Hematopoietic multipotent progenitor cell treated with erythropoietin and hydrocortisone succinate and interleukin-3 and kit ligand, for 15 days (in vitro differentiated cells): ENCODE data around the gene TSHZ2.

ENCODE experiments used
- DNase-seq: peaks from one replicate; pipeline ENCODE4 v3.0.0-alpha.2; 2015; ENCODE audit warnings: low spot score

The TSHZ2 gene

DNA sequence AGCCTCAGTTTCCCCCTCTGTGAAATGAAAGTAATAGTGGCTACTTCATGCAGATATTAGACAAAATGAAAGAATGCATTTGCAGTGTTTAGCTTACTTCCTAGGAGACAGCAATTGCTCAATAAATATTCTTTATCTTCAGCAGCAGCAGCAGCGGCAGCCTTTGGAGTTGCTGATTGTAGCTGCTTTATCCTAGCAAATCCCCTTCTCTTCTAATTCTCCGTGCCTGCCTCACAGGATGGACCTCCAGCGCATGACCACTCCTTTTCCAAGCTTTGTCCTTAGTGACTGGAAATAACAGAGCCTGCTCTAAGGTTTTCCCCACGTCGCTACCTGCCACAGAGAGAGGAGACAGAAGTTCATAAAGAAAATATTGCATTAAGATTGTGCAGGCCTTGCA, 279.8 kb downstream of the TSHZ2 start:
- DNase-seq: no peak

DNA sequence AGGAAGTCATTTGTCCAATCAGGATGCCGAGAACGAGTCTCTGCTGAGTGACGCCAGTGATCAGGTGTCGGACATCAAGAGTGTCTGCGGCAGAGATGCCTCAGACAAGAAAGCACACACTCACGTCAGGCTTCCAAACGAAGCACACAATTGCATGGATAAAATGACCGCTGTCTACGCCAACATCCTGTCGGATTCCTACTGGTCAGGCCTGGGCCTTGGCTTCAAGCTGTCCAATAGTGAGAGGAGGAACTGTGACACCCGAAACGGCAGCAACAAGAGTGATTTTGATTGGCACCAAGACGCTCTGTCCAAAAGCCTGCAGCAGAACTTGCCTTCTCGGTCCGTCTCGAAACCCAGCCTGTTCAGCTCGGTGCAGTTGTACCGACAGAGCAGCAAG, 281.5 kb downstream of the TSHZ2 start:
- DNase-seq: no peak

DNA sequence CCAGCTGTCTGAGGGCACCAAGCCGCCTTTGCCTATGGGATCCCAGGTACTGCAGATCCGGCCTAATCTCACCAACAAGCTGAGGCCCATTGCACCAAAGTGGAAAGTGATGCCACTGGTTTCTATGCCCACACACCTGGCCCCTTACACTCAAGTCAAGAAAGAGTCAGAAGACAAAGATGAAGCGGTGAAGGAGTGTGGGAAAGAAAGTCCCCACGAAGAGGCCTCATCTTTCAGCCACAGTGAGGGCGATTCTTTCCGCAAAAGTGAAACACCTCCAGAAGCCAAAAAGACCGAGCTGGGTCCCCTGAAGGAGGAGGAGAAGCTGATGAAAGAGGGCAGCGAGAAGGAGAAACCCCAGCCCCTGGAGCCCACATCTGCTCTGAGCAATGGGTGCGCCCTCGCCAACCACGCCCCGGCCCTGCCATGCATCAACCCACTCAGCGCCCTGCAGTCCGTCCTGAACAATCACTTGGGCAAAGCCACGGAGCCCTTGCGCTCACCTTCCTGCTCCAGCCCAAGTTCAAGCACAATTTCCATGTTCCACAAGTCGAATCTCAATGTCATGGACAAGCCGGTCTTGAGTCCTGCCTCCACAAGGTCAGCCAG, 283.0 kb downstream of the TSHZ2 start:
- no peak for DNase-seq

DNA sequence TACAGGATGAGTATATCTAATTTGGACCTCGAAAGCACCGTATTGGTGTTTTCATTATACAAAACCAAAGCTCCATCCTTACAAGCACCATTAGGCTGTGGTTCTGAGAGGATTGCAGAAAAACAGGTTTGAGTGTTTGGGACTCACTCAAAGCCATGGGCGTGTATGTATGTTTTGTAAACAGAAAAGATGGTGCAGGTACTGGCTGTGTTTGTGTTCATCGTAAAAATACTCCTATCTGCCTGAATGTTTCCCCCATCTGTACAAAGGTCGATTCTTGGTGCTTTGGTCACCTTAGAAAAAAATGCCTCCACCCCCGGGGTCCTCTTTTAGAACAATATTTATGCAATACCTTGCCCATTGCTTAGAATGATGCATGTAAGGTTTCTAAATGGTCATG, 286.6 kb downstream of the TSHZ2 start:
- no peak for DNase-seq

DNA sequence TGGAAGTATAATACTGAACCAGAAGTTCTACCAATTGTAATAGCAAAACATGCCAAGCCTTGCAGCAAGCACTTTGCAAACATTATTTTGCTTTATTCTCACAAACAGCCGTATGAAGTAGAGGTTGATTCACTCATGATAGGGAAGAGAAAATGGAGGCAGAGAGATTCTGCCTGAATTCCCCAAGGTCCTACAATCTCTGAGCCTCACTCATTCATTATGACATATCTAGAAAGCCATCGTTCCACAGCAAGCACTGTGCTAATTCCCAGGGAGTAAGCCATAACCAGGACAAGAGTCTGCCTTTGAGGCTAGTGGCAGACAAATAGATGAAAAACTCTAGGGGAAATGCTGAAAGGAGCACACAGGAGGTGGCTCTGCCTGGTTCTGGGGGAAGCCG, 288.0 kb downstream of the TSHZ2 start:
- no peak for DNase-seq

DNA sequence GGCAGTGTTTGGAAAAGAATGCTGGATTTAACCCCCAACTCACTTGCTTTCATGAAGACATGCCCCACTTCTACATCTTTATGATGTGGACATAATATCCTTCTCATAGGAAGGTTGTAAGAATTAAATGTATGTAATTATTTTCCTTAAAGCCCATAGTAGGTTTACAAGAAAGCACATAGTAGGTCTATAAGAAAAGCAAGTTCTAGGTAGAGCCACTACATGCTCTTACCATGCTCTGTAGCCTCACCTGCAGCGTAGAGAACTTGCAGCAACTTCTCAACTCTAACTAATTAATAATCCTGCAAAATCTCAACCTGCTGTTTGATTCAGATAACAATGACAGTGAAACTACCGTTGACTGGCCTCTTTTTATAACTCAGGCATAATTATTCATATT, 288.4 kb downstream of the TSHZ2 start:
- DNase-seq: no peak

DNA sequence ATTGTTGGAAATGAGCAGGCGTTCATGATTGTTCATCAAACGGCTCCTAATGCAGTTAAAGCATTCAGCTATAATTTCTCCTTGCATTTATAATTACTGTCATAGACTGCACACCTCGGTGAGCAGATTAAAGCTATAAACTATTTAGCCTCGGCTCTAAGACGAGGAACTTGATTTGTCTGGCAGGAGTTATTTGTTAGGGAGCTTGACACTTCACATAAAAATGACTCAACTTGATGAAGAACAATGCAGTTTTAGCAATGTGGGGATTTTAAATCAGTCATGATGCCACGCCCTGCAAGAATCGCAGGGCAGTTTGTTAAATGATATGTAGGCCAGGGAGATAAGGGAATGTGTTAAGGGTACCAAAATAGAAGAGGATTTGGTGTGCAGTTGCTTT, 290.2 kb downstream of the TSHZ2 start:
- DNase-seq: no peak

DNA sequence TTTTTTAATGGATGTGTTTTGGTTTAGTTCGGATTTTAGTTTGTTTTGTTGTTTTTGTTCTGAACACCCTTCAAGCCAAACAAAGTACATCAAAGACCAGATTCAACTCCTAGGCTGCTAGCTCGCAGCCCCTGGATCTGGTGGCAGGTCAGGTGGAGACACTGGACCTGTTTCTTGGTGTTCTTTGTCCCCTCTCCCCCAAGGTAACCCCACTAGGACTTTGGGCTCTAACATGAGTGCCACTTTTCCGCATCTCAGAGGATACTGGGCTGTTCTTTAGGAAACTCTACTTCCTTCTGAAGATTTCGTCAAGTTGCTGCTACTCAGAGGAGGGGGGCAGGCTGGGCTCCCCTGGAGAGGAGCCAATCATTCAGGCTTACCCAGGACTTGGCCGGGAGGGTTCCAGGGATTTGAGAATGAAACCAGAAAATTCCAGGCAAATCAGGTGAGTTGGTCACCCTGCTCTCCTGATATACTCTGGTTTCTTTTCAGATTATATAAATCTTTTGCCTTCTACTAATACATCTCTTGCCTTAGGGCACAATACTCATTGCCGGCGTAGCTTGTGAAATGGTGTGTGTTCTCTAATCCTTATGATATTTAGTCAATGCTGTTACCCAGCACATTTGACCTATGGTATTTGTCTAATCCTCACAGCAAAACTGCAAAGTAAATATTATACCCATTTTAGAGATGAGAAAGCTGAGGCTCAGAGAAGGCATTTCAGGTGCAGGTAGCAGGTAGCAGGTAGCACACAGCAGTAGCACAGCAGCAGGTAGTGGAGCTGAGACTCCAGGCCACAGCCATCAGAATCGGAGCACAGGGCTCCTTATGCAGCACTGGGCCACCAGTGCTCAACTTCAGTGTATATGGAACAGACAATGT, 291.6 kb downstream of the TSHZ2 start:
- DNase-seq: no peak

DNA sequence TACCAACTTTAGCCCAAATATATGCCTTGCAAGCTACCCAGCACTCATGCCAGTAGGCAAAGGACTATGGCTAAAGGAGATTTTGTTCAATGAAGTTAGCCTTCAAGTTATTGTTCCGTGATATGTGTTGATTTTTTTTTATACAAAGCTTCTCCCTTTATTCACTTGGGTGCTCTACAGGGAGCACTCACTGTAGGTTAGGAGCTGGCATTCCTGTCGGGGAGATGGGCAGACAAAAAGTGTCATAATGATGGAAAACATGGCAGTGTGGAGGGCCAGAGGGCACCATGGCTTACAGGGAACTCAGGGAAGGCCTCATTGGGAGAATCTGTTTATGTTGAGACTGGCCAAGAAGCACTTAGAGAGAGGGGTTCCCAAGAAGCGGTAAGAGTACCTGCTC, 292.4 kb downstream of the TSHZ2 start:
- no peak for DNase-seq

DNA sequence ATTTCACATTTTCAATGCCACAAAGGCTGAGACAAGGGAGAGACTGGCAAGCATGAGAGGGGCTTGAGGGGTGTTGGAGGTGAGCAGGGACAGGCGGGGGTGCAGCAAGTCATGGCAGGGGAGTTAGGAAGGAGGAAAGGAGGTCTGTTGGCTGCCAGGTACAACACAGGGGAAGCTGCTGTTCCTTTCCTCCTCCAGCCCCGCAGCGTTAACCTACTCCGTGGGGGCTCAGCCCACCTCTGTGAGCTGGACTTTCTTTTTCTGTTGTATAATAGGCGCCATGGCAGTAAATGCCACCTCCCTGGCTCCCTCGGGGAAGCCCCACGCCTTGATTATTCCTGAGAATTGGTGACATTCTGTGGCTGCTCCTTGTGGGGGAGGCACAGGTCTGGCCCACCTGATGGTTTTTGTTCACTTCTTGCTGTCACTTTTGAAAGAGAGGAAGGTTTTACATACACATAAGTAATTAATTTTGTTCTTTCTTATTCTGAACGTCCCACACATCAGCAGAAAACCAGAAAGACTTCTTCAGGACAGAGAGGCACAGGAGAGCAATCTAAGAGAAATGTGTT, 293.2 kb downstream of the TSHZ2 start:
- DNase-seq: no peak

DNA sequence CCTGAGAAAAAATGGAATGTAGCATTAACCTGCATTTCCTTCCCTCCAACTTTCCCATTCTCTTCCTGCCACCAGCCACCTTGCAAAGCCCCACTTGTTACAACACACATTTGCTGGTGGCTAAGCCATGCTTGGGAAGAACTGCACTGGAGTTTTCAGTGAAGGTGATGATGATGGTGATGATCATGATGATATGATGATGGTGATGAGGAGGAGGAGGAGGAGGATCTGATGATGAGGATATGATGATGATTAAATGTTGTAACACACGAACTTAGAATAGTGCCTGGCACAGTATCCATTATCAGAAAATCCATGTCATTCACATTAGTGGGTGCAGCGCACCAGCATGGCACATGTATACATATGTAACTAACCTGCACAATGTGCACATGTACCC, 297.2 kb downstream of the TSHZ2 start:
- DNase-seq: no peak

DNA sequence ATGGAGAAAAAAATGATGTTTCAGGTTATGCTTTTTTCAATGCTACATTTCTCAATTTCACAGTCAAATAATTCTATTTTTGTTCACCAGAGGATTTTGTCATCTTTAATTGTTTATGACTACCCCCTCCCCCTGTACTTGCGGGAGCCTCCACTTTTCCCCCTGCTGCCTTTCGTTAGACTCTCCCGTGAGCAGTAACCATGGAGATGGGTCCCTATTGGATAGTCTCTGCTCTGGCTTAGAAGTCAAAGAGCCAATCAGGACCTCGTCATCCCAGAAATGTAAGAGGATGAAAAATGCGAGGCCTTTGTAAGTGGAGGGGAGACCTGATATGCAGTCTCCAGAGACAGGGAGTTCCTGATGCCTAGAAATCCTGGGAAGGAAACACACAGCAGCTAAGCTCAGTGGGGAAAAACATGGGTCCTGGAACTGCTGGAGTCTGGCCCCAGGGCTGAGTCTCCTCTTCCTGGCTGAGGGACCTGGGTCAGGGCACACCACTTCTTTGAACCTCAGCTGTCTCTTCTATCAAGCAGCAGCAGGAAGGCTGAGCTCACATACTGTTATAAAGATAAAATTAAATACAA, 298.7 kb downstream of the TSHZ2 start:
- DNase-seq: no peak

DNA sequence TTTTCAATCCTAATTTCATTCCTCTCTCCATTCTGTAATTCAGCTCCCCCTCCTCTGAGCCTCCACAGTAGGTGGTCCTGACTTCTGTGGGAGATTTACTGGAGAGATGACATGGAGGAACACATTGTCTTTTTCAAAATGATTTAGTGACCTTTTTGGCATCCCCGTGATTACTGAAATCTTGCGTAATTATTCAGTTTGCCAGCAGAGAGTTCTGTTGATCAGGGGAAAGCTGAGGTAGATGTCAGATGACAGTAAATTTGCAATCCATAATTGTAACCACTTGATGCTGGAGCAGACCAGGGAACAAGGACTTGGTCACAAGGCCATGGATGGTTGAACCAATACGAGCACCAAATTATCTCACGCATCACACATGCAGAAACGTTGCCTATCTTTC, 302.2 kb downstream of the TSHZ2 start:
- DNase-seq: no peak

DNA sequence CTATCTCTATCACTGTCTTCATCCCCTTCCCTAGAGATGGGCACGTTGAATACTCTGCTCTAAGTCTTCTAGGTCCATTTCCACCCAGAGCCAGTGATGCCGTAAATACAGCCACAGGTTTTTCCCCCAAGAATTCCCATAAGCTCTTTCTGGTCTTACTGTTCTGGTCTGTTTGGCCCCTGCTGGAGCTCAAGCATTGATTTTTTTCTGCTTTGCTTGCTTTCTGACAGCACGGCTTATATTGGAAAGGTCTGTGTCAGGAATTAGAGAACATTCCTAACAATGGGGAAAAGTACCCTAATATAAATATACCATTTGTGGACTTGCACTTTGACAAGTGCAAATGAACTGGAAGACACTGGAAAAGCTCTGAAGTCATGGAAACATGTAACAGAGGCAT, 302.6 kb downstream of the TSHZ2 start:
- no peak for DNase-seq

DNA sequence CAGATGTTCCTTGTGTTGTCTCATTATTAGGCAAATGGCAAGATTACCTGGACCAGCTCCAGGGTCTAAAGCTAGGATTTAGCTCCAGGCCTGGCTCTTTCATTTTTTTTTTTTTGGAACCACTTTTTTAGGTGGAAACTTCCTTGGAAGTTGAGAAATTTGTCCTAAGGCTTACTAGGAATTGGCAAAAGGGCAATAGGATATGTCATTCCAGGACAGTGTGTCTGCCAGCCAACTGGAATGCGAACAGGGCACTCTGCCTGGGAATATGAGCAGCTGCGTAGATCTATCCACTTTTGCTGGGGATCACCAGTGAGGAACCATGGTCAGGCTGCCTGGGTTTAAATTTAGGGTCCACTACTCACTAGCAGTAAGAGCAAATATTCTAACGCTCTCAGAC, 304.0 kb downstream of the TSHZ2 start:
- no peak for DNase-seq

DNA sequence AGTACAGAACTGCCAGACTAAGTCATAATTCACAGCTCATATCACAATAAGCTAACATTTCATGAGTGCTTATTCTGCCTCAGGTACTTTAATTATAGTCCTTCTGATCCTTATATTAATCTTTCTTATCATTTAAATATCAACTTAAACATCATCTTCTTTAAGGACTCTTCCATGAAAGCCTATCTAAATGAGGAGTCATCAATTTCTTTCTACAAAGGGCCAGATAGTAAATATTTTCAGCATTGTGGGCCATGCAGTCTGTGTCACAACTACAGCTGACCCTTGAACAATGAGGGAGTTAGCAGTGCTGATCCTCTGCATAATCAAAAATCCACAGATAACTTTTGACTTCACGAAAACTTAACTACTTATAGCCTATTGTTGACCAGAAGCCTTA, 306.4 kb downstream of the TSHZ2 start:
- no peak for DNase-seq

DNA sequence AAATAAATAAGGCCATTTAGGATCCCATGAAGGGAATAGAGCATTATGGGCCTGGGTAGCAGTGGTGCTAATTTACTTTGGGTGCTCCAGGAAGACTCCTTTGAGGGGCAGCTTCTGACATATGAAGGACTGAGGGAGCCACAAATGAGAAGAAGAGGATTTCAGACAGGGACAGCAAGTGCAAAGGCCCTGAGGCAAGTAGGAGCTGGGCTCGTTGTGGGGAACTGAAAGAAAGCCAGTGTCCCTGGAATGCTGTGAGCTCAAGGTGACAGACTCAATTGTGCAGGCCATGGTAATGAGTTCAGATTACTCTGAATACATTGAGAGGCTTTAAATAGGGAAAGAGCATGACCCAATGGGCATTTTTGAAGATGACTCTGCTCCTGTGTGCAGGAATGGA, 307.6 kb downstream of the TSHZ2 start:
- no peak for DNase-seq

DNA sequence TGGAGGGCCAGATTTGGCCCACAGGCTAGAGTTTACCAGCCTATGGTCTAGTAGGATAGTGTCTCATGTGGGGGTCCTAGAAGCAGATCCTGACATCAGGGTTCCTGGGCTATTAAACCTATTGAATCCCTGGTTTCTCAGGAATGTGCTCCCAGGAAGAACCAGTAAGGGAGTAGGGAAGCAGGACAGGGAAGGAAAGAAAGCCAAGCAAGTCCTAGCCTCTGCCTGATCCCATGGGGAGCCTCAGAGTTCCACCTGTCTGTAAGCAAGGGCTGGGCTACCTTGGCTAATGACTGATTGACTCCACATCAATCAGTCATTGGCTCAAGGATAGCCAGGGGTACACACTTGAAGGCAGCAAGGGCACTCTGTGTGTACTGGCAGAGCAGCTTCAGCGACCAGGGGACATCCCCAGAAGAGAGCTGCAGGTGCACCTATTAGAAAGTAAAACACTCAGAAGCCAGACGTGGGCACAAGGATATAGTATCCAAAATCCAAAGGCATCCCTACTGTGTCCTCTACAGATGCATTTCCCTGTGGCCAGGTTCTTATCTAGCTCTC, 309.5 kb downstream of the TSHZ2 start:
- DNase-seq: no peak

DNA sequence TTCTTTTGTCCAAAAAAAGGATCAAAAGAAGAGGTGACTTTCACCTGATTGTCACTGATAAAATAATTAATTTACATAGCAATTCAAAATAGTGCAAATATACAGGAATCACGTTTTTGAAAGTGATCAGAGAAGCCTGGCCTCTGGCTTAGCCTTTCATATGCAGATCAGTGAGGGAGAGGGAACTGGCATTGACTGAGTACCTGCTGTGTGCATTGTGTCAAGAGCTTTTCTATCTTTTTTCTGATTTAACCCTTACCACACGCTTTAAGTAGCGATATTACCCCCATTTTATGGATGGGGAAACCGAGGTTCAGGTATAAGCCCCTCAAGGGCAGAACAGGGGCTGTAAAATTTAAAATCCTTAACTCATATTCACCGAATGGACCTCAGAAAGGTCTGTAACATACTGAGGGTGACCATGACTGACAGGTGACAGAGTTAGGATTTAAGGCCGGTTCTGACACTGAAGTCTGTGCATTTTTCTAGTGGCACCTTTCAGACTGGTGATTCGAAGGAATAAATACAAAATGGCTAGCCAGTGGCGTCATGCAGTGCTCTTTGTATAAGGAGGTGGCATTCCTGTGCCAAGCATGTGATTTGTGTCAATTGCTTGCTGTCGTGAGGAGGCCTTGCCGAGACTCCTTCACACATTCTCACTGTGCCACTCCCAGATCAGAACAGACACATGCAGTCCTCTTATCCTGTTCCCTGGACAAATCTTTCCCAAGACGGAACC, 310.2 kb downstream of the TSHZ2 start:
- no peak for DNase-seq

DNA sequence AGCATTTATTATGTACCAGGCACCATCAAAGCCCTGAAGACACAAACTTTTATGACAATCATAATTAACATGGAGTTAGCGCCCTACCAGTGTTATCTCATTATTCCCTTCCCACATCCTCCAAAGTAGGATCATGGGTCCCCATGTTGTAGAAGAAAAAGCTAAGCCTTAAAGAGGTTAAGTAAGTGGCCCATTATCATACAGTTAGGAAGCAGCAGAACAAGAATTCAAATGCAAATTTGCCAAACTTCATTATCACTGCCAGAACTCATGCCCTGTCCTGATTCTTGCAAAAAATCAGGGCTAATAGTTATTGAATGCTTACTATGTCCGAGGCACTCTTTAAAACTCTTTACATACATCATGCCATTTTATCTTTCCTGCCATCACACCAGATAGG, 310.9 kb downstream of the TSHZ2 start:
- no peak for DNase-seq

DNA sequence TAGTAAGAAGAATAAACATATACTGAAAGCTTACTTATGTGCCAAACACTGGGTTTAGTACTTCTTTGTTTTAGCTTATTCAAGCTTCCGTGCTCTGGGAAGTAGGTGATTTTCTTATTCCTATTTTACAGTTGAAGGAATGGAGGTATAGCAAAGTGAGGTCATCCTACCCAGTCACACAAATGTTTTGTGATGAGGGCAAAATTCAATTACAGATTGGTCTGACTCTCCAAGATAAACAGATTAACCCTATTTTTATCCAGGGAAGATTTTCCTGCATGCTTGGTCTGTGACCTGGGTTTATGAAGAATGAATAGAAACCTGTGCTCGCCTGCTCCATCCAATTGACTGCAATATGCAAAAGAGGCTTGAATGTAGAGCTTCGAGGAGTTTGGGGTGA, 311.4 kb downstream of the TSHZ2 start:
- no peak for DNase-seq

DNA sequence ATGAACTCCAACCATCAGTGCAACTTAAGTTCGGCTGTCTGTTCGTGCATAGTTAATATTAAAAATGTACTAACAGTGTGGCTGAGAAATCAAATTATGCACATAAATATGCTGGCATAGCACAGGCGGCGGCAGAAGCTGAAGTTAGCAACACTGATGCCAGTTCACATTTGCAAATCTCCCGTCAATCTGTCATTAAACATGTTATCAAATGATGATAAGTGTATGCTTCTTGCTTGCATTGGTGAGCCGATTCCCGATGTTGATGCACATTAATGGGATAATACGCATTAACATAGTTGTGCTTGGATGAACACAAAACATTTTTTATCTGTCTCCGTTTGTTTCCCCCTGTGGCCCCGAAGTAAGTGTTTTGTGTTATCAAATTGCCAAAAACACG, 312.1 kb downstream of the TSHZ2 start:
- no peak for DNase-seq
